B cell (primary cell): ENCODE data around the gene AEN.

Source experiments
- CTCF ChIP-seq: fragments of 200-600 bp; IDR thresholded peaks from one replicate; pipeline ENCODE4 v1.8.0; 2022; ENCODE audit warnings: antibody characterized with exemption, mild to moderate bottlenecking
- EZH2 ChIP-seq: IDR thresholded peaks from 2 replicates; pipeline ENCODE4 v1.6.1; 2012; ENCODE audit warnings: borderline replicate concordance, low read depth, mild to moderate bottlenecking, moderate library complexity, low read length; ENCODE audit not compliant: insufficient read depth, poor library complexity, severe bottlenecking

- peak; percentile 85 for TF ChIP-seq CTCF
- TF ChIP-seq EZH2: no peak
Measured at GRCh38 chr15:88624156-88624970, 3.2 kb downstream of the AEN start.
